DOHH2 (cell line): ENCODE data around the gene FLYWCH1.

Experiments
- CTCF ChIP-seq: fragments of 200-600 bp; sonication (generic); IDR thresholded peaks from one replicate; pipeline ENCODE4 v1.5.1; 2014; ENCODE audit warnings: antibody characterized with exemption, mild to moderate bottlenecking, low read depth, low read length; ENCODE audit not compliant: poor library complexity, severe bottlenecking
- EZH2phosphoT487 ChIP-seq: fragments of 200-600 bp; sonication (generic); IDR thresholded peaks from 2 replicates; pipeline ENCODE4 v1.6.1; 2017; ENCODE audit warnings: borderline replicate concordance, mild to moderate bottlenecking, antibody characterized with exemption, low read length, moderate library complexity, mixed read lengths

GRCh38 chr16:2954656-2955381, 43.1 kb downstream of the FLYWCH1 start:
- TF ChIP-seq CTCF (no peak), EZH2phosphoT487 (no peak)
